SJSA1 (cell line): ENCODE data around the gene RELT. TPM values are rescaled to one million over a fixed set of nuclear protein-coding genes. Genes with fewer than 3 reads are reported as not detected.

ENCODE experiments used
- DNase-seq, 2 experiments: peaks; one replicate each; pipeline ENCODE4 v3.0.0-alpha.2; 2015 to 2020; ENCODE audit warnings: low spot score in 2 of 2, low read depth in 1 of 2
- H3K27ac ChIP-seq: fragments of 250-450 bp; sonication (Bioruptor Pico); 2 replicates; pipeline ENCODE4 v1.5.1; 2020; ENCODE audit warnings: mild to moderate bottlenecking, moderate library complexity
- H3K27me3 ChIP-seq: fragments of 250-450 bp; sonication (Bioruptor Pico); replicated peaks from 2 replicates; pipeline ENCODE4 v1.5.1; 2020; ENCODE audit warnings: mild to moderate bottlenecking, moderate library complexity
- H3K36me3 ChIP-seq: fragments of 250-450 bp; sonication (Bioruptor Pico); 2 replicates; pipeline ENCODE4 v1.5.1; 2020; ENCODE audit warnings: mild to moderate bottlenecking
- H3K4me1 ChIP-seq: fragments of 250-450 bp; sonication (Bioruptor Pico); replicated peaks from 2 replicates; pipeline ENCODE4 v1.6.1; 2021; ENCODE audit warnings: mild to moderate bottlenecking
- H3K4me3 ChIP-seq: fragments of 250-450 bp; sonication (Bioruptor Pico); 2 replicates; pipeline ENCODE4 v1.5.1; 2020; ENCODE audit warnings: mild to moderate bottlenecking
- H3K9me3 ChIP-seq: fragments of 250-450 bp; sonication (Bioruptor Pico); replicated peaks from 2 replicates; pipeline ENCODE4 v1.5.1; 2020; ENCODE audit warnings: mild to moderate bottlenecking
- total RNA-seq: library from RNA; depleted of rRNA; stranded (reverse); fragments of >200 nt; shearing (Covaris generic); gene quantifications from 2 replicates; pipeline ENCODE4 v1.2.3, GENCODE V29; 2014

Gene RELT
- total RNA-seq, 1 experiment from 2014 or later: 13.2 TPM

GRCh38 chr11:73386016-73386415 is 9.8 kb downstream of the RELT start:
- H3K27me3 ChIP-seq: no peaks in the 10 kb centered on the region
- peaks cover 56% of the 10 kb centered on the region for H3K4me1 ChIP-seq
- no peaks in the 10 kb centered on the region for H3K9me3 ChIP-seq
- H3K27ac ChIP-seq: no peak overlapping the region
- no peak overlapping the region for H3K4me3 ChIP-seq
- H3K36me3 ChIP-seq: no peaks in the 10 kb centered on the region
- DNase-seq: no peak

GRCh38 chr11:73386546-73386945 is 10.3 kb downstream of the RELT start:
- Histone ChIP-seq H3K27me3 (no peaks in the 10 kb centered on the region), H3K9me3 (no peaks in the 10 kb centered on the region), H3K27ac (no peak overlapping the region), H3K4me3 (no peak overlapping the region), H3K36me3 (no peaks in the 10 kb centered on the region), H3K4me1 (peaks cover 56% of the 10 kb centered on the region)
- DNase-seq: no peak

GRCh38 chr11:73387594-73388264 is 11.5 kb downstream of the RELT start:
- H3K27me3 ChIP-seq: no peaks in the 10 kb centered on the region
- DNase-seq: no peak

GRCh38 chr11:73388265-73389133 is 12.3 kb downstream of the RELT start:
- Histone ChIP-seq H3K27me3 (no peaks in the 10 kb centered on the region), H3K27ac (no peak overlapping the region), H3K9me3 (no peaks in the 10 kb centered on the region), H3K36me3 (peaks cover 4% of the 10 kb centered on the region), H3K4me3 (no peak overlapping the region), H3K4me1 (peaks cover 49% of the 10 kb centered on the region)
- DNase-seq: no peak

More at GRCh38 chr11:73387594-73388264, 11.5 kb downstream of the RELT start:
- Histone ChIP-seq H3K4me3 (no peak overlapping the region), H3K36me3 (no peaks in the 10 kb centered on the region; the same call in 1 of the 2 replicates), H3K27ac (no peak overlapping the region), H3K9me3 (no peaks in the 10 kb centered on the region), H3K4me1 (peaks cover 56% of the 10 kb centered on the region)

DNA sequence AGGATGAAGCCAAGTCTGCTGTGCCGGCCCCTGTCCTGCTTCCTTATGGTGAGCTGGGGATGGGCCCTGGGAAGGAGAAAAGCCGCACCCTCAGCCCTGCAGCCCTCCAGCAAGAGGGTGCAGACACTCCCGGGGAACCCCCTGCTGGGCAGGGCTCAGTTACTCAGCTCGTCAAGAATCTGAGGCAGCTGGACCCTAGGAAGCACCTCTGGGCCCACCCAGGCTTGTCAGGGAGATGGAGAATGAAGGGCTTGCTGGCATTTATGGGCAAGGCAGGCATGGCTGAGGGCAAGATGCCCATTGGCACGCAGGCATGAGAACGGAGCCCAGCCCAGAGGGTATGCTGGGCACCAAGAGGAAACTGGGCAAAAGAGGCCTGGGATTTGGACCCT is 12.9 kb downstream of the RELT start:
- Histone ChIP-seq H3K27ac (no peak overlapping the region), H3K36me3 (peaks cover 8% of the 10 kb centered on the region), H3K27me3 (no peaks in the 10 kb centered on the region), H3K4me1 (peaks cover 42% of the 10 kb centered on the region), H3K4me3 (no peak overlapping the region), H3K9me3 (no peaks in the 10 kb centered on the region)
- DNase-seq: no peak

- DNase-seq: no peak
- H3K36me3 ChIP-seq: peaks cover 16% of the 10 kb centered on the region
- no peaks in the 10 kb centered on the region for H3K9me3 ChIP-seq
- H3K4me3 ChIP-seq: no peak overlapping the region
- peaks cover 35% of the 10 kb centered on the region for H3K4me1 ChIP-seq
- no peaks in the 10 kb centered on the region for H3K27me3 ChIP-seq
- no peak overlapping the region for H3K27ac ChIP-seq
Measured at GRCh38 chr11:73389916-73390315, 13.7 kb downstream of the RELT start.

DNA sequence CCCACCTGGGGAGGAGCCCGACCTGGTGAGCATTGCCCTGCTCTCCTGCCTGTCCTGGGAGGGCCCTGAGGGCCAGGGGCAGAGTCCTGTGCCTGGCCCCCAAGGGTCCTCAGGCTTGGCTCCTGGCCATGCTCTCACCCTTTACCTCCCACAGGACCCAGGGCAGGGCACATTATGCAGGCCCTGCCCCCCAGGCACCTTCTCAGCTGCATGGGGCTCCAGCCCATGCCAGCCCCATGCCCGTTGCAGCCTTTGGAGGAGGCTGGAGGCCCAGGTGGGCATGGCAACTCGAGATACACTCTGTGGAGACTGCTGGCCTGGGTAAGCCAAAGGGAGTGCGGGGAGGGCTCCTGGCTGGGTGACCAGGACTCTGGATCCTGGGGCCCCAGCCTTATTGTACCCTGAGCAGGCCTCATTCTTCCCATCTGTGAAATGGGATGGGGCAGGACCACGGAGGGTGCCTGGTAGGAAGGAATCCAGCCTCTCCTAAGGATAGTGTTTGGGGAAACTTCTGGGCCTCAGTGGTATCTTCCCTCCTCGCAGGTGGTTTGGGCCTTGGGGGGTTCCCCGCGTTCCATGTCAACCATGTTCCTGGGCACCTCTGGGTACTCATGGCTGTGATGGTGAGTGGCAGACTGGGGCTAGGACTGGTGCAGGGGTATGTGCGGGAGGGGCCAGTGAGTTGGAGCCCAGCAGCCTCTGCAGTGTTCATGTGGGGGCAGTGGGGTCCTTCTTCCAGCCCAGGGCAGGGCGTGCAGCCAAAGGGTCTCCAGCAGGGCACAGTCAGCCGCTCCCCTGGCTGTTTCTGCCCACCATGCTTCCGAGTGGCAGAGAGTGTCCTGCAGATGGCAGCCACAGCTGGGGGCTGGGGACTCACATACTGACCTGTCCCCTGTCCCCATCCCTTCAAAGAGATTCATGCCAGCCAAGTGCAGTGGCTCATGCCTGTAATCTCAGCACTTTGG is 14.7 kb downstream of the RELT start:
- peaks cover 25% of the 10 kb centered on the region for H3K4me1 ChIP-seq
- peaks cover 26% of the 10 kb centered on the region for H3K36me3 ChIP-seq
- H3K27ac ChIP-seq: no peak overlapping the region
- no peaks in the 10 kb centered on the region for H3K27me3 ChIP-seq
- no peak overlapping the region for H3K4me3 ChIP-seq
- no peaks in the 10 kb centered on the region for H3K9me3 ChIP-seq
- DNase-seq: no peak

GRCh38 chr11:73391665-73392064 is 15.5 kb downstream of the RELT start:
- Histone ChIP-seq H3K27me3 (no peaks in the 10 kb centered on the region), H3K4me3 (no peak overlapping the region), H3K9me3 (no peaks in the 10 kb centered on the region), H3K36me3 (peaks cover 32% of the 10 kb centered on the region), H3K4me1 (peaks cover 18% of the 10 kb centered on the region), H3K27ac (no peak overlapping the region)
- DNase-seq: no peak

GRCh38 chr11:73392108-73393010 is 16.2 kb downstream of the RELT start:
- Histone ChIP-seq H3K4me1 (peaks cover 18% of the 10 kb centered on the region), H3K4me3 (no peak overlapping the region), H3K27me3 (no peaks in the 10 kb centered on the region), H3K36me3 (peaks cover 37% of the 10 kb centered on the region), H3K9me3 (no peaks in the 10 kb centered on the region), H3K27ac (no peak overlapping the region)
- no peak for DNase-seq

DNA sequence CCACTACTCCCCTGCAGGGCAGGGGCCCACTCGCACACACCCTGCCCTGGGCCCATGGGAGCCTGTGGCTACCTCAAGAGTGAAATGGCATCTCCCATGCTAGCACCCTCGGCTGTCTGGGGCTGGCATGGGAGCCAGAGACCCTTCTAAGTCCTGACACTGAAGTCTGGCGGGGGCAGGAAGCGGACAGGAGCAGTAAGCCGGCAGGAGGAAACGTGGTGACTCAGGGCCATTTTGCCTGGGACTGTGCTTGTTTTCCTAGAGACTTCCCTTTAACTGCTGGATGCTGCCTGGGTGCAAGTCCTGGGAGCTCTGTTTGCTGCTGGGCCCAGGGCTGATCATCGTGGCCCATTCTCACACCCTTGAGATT is 16.8 kb downstream of the RELT start:
- H3K27ac ChIP-seq: no peak overlapping the region
- H3K4me3 ChIP-seq: no peak overlapping the region
- no peaks in the 10 kb centered on the region for H3K9me3 ChIP-seq
- no peaks in the 10 kb centered on the region for H3K27me3 ChIP-seq
- H3K4me1 ChIP-seq: peaks cover 15% of the 10 kb centered on the region
- H3K36me3 ChIP-seq: peaks cover 37% of the 10 kb centered on the region
- no peak for DNase-seq

DNA sequence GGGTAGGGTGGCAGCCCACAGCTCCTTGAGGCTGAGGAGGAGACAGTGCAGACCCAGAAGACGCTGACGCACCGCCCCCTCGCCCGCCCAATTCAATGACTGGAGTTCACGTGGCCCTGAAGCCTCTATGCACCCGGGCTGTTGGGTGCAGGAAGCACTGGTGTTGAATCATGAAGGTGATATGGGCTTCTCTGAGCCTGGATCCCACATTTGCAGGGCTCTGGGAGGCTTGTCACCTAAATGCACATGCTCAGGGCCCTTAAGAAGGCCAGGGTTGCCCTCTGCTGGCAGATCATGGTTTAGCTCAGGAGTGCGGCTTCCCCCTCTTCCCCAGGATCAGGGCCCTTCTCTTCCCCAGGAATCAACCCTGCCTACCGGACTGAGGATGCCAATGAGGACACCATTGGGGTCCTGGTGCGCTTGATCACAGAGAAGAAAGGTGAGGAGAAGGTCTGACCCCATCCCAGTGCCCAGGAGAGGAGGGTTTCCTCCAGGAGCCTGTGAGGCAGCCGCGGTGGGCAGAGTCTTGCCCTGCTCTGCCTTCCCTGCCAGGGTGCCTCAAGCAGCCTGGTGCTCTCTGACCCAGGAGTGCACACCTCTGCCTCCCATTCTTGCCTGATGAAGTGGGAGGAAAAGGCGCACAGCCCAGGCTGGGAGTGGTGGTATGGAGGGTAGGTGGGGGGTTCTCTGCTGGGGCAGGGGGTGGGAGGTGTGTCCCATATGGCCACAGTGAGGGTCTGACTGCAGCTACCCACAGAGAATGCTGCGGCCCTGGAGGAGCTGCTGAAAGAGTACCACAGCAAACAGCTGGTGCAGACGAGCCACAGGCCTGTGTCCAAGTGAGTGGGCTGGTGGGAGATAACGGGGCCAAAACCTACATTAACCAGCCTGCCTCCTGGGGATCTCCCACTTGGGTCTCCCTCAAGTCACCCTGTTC is 17.5 kb downstream of the RELT start:
- H3K4me1 ChIP-seq: peaks cover 7% of the 10 kb centered on the region
- H3K27ac ChIP-seq: no peak overlapping the region
- H3K36me3 ChIP-seq: peaks cover 37% of the 10 kb centered on the region
- H3K27me3 ChIP-seq: no peaks in the 10 kb centered on the region
- H3K4me3 ChIP-seq: no peak overlapping the region
- DNase-seq: peak; percentile 48 to 62
- H3K9me3 ChIP-seq: no peaks in the 10 kb centered on the region
